Measurements from ENCODE around the gene PEX11B. TPM values are rescaled to one million over a fixed set of nuclear protein-coding genes. Genes with fewer than 3 reads are reported as not detected.

Gene PEX11B
- polyA plus RNA-seq, 1 donor (not counting 4 experiments of a cell fraction or from before 2014, with no cell fraction given), result 97.7 TPM

- Histone ChIP-seq H3K4me2 (ENCODE audit: control insufficient read depth, extremely low read depth, insufficient read depth, low read depth, low read length) (no peak overlapping the region), H3K9ac (ENCODE audit: control insufficient read depth, extremely low read depth, insufficient read depth, low read length) (no peak overlapping the region), H3K4me1 (ENCODE audit: control insufficient read depth, extremely low read depth, insufficient read depth, low read length) (peaks cover 3% of the 10 kb centered on the region), H3K27me3 (ENCODE audit: control insufficient read depth, extremely low read depth, insufficient read depth, low read length) (no peaks in the 10 kb centered on the region), H3K9me3 (ENCODE audit: control insufficient read depth, low read depth, low read length) (no peaks in the 10 kb centered on the region), H3K36me3 (ENCODE audit: control insufficient read depth in 2 of 2, extremely low read depth in 1 of 2, insufficient read depth in 2 of 2, low read length in 2 of 2) (peaks cover 2 to 3% of the 10 kb centered on the region in 2 experiments), H4K20me1 (ENCODE audit: control insufficient read depth, extremely low read depth, insufficient read depth, low read length) (no peaks in the 10 kb centered on the region), H3K79me2 (ENCODE audit: control insufficient read depth, insufficient read depth, low read length) (no peaks in the 10 kb centered on the region), H3K4me3 (ENCODE audit: control insufficient read depth in 2 of 3, extremely low read depth in 1 of 3, insufficient read depth in 2 of 3, low read depth in 1 of 3, low read length in 3 of 3) (no peak overlapping the region), H3K9me1 (ENCODE audit: control insufficient read depth, extremely low read depth, insufficient read depth, low read length) (no peaks in the 10 kb centered on the region), H3K27ac (ENCODE audit: control insufficient read depth, insufficient read depth, low read length) (no peak overlapping the region), H2AFZ (ENCODE audit: control insufficient read depth, low read length) (no peak overlapping the region)
- FAIRE-seq (no peak), DNase-seq (ENCODE audit: low read depth, low spot score) (no peak)
- dilution Hi-C loops (cut with MboI; ENCODE audit: extremely low pct_ligation_motif_present, low sequenced_read_pairs), result no loop called here
- TF ChIP-seq CTCF (optimal IDR thresholded peaks at IDR 0.05 in 1 of 3, IDR thresholded peaks at IDR 0.05 in 1 of 3, conservative IDR thresholded peaks at IDR 0.05 in 1 of 3; ENCODE audit: extremely low read depth in 1 of 3, insufficient read depth in 2 of 3, low read length in 3 of 3), result no peak
- no peak for TF ChIP-seq EZH2 (IDR thresholded peaks at IDR 0.05; ENCODE audit: low read length)
Observed at GRCh38 chr1:145897969-145898368, 20.5 kb downstream of the PEX11B start.

- peaks cover 28% of the 10 kb centered on the region for H3K4me1 ChIP-seq (ENCODE audit: control insufficient read depth, extremely low read depth, insufficient read depth, low read length)
- no peaks in the 10 kb centered on the region for H3K9me1 ChIP-seq (ENCODE audit: control insufficient read depth, extremely low read depth, insufficient read depth, low read length)
- H3K27ac ChIP-seq (ENCODE audit: control insufficient read depth, insufficient read depth, low read length), result no peak overlapping the region
- no peak overlapping the region for H3K4me2 ChIP-seq (ENCODE audit: control insufficient read depth, extremely low read depth, insufficient read depth, low read depth, low read length)
- H3K4me3 ChIP-seq (ENCODE audit: control insufficient read depth in 2 of 3, extremely low read depth in 1 of 3, insufficient read depth in 2 of 3, low read depth in 1 of 3, low read length in 3 of 3), result no peak overlapping the region
- FAIRE-seq, result no peak
- H3K79me2 ChIP-seq (ENCODE audit: control insufficient read depth, insufficient read depth, low read length), result no peaks in the 10 kb centered on the region
- no peaks in the 10 kb centered on the region for H3K9me3 ChIP-seq (ENCODE audit: control insufficient read depth, low read depth, low read length)
- peaks cover 2 to 3% of the 10 kb centered on the region in 2 experiments for H3K36me3 ChIP-seq (ENCODE audit: control insufficient read depth in 2 of 2, extremely low read depth in 1 of 2, insufficient read depth in 2 of 2, low read length in 2 of 2)
- H4K20me1 ChIP-seq (ENCODE audit: control insufficient read depth, extremely low read depth, insufficient read depth, low read length), result no peaks in the 10 kb centered on the region
- H2AFZ ChIP-seq (ENCODE audit: control insufficient read depth, low read length), result no peak overlapping the region
- no peak overlapping the region for H3K9ac ChIP-seq (ENCODE audit: control insufficient read depth, extremely low read depth, insufficient read depth, low read length)
- no peak for TF ChIP-seq CTCF (optimal IDR thresholded peaks at IDR 0.05 in 1 of 3, IDR thresholded peaks at IDR 0.05 in 1 of 3, conservative IDR thresholded peaks at IDR 0.05 in 1 of 3; ENCODE audit: extremely low read depth in 1 of 3, insufficient read depth in 2 of 3, low read length in 3 of 3)
- no peak for TF ChIP-seq EZH2 (IDR thresholded peaks at IDR 0.05; ENCODE audit: low read length)
- DNase-seq (ENCODE audit: low read depth, low spot score), result no peak
- no peaks in the 10 kb centered on the region for H3K27me3 ChIP-seq (ENCODE audit: control insufficient read depth, extremely low read depth, insufficient read depth, low read length)
- dilution Hi-C loops (cut with MboI; ENCODE audit: extremely low pct_ligation_motif_present, low sequenced_read_pairs), result no loop called here
Observed at GRCh38 chr1:145895471-145895870, 23.0 kb downstream of the PEX11B start.
